Stimulated activated CD4-positive, alpha-beta T cell treated with anti-CD3 and anti-CD28 coated beads, Interleukin-12 subunit alpha, Interleukin-12 subunit beta, amount 100 ng/mL, for 4 hours (primary cell): ENCODE results near the gene RBM15B.

Experiments
- DNase-seq: peaks from one replicate; pipeline ENCODE4 v3.0.0-alpha.2; 2020

The RBM15B gene

GRCh38 chr3:51393564-51393963 lies 2.5 kb downstream of the RBM15B start:
- no peak for DNase-seq

DNA sequence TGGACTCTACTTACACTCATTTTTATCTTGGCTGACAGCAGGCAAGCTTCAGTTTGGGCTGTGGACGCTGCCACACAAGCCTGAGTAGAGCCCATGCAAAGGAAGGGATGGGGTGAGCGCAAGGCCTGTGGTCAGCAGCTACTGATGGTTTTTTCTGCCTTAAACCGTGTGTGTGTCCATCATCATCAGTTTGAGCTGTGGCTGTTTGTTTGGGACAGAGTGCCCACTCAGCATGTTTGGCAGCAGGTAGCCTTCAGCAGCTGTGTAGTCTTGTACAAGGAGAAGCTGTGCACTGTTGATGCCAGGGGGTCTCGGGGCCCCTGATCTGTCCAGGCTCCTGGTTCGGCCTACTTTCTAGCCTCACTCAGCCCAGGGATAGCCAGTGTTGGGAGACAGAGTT lies 3.5 kb downstream of the RBM15B start:
- no peak for DNase-seq

GRCh38 chr3:51395493-51396213 lies 4.6 kb downstream of the RBM15B start:
- no peak for DNase-seq

GRCh38 chr3:51396401-51396800 lies 5.3 kb downstream of the RBM15B start:
- no peak for DNase-seq

DNA sequence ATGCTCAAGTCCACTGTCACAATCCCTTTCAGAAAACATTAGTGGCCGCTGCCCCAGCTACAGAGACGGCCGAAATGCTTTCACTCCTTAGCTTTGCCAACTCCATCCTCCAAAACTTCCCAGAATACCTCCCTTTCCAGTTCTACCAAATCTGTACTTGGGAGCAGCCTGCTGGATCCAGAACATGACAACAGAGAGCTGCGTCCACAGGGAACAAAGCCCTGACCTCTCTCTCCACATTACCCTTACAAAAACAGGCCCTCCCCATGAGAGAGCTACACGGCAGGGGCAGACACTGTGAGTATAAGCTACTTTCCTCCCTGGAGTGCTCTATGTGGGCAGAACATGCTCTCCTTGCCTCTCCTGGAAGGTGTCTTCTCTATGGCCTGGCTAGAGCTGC lies 6.3 kb downstream of the RBM15B start:
- DNase-seq = no peak

DNA sequence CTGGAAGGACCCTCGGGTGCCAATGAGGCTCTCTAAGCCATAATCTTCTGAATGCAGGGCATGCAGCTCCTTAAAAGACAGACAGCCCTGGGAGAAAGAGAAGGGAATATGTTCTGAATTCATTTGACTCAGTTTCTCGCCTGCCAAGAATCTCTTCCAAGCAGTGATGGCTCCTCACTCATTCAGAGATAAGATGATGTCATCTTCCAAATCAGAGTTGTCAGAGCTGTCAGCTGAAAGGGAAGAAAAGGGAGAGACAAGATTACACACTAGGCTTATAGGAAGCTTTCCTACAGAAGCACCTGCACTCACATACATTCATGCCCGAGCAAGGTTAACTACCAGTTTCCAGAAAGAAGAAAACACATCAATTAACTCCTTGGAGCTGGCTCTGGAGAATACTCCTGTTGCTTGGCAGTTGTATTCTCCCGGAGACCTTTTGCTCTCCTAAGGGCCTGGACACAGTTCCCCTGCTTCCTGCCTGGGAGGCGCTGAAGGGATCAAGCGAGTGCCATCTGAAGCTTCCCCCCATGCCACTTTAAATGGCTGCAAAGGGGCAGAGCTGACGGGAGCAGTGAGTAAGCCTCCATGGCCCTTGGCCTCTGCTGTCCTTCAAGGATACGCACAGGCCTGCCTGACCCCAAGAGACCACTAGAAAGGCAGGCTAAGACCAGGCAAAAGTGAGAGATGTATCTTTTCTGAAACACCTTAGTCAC lies 7.7 kb downstream of the RBM15B start:
- no peak for DNase-seq

GRCh38 chr3:51400166-51400565 lies 9.1 kb downstream of the RBM15B start:
- DNase-seq = no peak

- no peak for DNase-seq
Measured at GRCh38 chr3:51401735-51402134, 10.7 kb downstream of the RBM15B start.

DNA sequence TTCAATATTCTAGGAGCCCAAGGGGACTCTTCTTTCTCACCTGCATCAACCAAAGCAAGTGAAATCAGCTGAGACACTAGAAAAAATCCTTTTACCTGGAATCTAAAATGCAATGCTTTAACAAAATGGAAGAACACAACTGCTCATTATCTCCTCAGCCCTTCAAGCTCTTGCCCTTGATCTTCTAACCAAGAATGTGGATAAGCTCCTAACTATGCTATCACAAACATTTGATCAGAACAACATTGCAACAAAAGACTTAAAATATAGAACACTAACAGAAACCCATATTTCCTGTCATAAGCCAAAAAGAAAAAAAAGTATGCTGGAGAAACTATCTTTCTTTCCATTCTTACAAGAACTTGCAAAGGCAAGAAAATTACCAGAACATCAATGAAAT lies 12.6 kb downstream of the RBM15B start:
- DNase-seq = no peak

GRCh38 chr3:51408021-51408420 lies 16.9 kb downstream of the RBM15B start:
- DNase-seq = no peak

GRCh38 chr3:51408813-51409212 lies 17.7 kb downstream of the RBM15B start:
- no peak for DNase-seq

- no peak for DNase-seq
Measured at GRCh38 chr3:51422211-51422610, 31.1 kb downstream of the RBM15B start.

- DNase-seq = no peak
Measured at GRCh38 chr3:51426921-51427320, 35.8 kb downstream of the RBM15B start.

GRCh38 chr3:51429138-51429537 lies 38.1 kb downstream of the RBM15B start:
- no peak for DNase-seq

DNA sequence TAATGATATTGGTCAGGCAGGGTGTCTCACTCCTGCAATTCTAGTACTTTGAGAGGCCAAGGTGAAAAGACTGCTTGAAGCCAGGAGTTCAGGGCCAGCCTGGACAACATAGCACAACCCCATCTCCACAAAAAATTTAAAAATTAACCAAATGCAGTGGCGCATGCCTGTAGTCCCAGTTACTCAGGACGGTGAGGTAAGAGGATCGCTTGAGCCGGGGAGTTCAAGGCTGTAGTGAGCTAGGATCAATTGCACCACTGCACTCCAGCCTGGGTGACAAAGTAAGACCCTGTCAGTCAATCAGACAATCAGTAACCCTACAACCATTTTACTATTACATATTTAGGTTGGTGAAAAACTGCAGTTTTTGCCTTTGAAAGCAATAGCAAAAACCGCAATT lies 43.0 kb downstream of the RBM15B start:
- no peak for DNase-seq

DNA sequence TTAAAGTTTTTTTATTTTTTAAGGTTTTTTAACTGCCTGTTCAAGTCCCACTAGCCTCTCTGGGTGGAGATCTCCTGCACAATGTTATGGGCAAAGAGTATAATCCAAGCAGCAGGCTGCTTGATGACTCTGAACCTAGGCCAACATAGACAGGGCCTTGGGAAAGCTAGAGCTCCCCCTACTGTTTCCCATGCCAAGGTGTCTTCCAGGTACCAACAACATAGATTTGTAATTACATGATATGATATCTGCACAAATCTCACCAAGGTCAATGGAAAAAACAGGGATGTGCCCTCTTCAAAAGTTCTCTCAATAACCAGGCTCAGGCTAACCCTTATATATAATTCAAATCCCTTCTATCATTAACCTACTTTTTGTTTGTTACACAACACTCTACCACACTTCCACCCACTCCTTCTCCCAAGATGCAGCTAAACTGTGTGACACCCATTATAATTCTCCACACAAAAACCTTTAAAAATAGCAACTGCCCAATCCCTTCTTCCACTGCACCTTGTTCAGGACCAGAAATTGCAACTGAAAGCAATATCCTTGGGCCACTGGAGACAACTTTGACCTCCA lies 43.8 kb downstream of the RBM15B start:
- peak; percentile 17 for DNase-seq

GRCh38 chr3:51436998-51437639 lies 46.0 kb downstream of the RBM15B start:
- no peak for DNase-seq

DNA sequence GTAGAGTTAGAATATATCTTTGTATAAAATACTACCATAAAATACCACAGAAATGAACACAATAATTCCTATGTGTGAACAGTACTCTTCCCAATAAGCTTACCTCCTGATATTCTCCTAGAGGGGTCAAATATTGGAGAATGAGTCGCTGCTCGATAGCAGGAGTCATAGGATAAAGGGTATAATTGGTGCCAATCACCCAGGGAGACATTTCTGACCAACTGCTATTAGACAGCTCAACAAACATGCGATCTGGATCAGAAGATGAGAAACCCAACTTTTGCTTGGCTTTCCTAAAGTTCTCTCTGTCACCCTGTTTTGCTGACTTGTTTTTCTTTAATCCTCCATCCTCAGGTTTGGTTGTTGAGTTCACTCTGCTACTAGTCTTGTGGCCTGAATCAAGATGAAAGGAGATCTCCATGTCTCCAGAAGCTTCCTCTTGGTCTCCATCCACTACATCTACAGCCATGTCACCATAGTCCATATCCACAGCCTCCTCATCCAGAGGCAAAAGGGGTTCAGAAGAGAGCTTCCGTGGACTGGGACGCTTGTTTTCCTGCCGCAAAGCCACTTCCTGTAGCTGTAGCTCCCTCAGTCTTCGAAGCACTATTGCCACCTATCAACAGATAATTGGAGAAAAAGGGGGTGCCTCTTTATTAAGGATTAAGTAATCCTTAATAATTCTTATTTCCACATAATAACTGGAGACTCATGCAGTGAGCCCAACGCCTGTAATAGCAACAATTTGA lies 50.4 kb downstream of the RBM15B start:
- no peak for DNase-seq

GRCh38 chr3:51445544-51446280 lies 54.6 kb downstream of the RBM15B start:
- DNase-seq = no peak
